Omental fat pad (tissue), 4 donors: ENCODE results near the gene ISYNA1. TPM values are rescaled to one million over a fixed set of nuclear protein-coding genes. Genes with fewer than 3 reads are reported as not detected.

Source experiments
- ATAC-seq: fragments of 150-250 bp; one replicate; pipeline ENCODE4 v1.9.1; 2016; ENCODE audit warnings: mild to moderate bottlenecking, moderate library complexity; ENCODE audit not compliant: low FRiP score
- DNase-seq: peaks from one replicate; pipeline ENCODE4 v3.0.0-alpha.2; 2019; ENCODE audit warnings: low spot score
- total RNA-seq, 4 donors: library from RNA; depleted of rRNA; stranded (reverse); fragments of >200 nt; gene quantifications; one replicate each; pipeline ENCODE4 v1.1.0, GENCODE V29; 2016
- TF ChIP-seq, protein P1 (sequence below), 3 donors: fragments of 450-650 bp; IDR thresholded peaks; one replicate each; pipeline ENCODE4 v1.5.1; 2016 to 2017; ENCODE audit warnings: antibody characterized with exemption in 3 of 3, mild to moderate bottlenecking in 3 of 3, moderate library complexity in 2 of 3

The ISYNA1 gene
- total RNA-seq, 4 donors from 2014 or later = 20.0 to 36.7 (median 29.8) TPM

DNA sequence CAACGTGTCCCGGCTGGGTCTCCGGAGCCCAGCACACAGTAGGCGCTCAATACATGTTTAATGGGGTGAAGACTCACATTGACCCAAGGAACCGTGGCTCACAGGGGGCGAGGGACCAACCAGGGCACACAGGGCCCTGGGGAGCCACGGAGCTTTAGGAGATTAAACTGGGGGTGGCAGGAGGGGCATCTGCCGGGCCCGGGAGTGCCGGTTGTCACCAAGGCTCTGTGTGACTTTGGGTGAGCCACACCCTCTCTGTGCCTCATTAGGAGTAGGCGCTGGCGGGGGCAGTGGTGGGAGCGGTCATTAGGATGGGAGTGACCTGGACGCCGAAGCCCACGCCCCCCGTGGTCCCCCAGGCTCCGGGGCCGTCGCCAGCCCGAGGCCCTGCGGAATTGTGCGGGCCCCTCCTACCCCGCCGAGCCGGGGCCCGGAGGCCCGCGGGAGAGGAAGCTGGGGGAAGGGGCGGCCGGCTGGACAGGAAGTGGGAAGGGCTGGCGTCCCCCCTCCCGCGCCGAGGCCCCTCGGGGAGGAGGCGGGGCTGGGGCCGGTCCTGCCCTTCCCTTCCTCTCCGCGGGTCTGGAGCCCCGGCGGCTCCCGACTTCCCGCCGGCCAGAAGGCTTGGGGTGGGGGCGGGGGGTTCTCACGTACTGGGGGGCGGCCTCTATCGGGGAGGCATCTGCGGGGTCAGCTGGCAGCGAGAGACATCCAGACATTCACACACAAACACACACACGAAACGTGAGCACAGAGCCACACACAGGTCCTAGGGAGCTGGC lies 20.5 kb downstream of the ISYNA1 start:
- TF ChIP-seq, protein P1, sequence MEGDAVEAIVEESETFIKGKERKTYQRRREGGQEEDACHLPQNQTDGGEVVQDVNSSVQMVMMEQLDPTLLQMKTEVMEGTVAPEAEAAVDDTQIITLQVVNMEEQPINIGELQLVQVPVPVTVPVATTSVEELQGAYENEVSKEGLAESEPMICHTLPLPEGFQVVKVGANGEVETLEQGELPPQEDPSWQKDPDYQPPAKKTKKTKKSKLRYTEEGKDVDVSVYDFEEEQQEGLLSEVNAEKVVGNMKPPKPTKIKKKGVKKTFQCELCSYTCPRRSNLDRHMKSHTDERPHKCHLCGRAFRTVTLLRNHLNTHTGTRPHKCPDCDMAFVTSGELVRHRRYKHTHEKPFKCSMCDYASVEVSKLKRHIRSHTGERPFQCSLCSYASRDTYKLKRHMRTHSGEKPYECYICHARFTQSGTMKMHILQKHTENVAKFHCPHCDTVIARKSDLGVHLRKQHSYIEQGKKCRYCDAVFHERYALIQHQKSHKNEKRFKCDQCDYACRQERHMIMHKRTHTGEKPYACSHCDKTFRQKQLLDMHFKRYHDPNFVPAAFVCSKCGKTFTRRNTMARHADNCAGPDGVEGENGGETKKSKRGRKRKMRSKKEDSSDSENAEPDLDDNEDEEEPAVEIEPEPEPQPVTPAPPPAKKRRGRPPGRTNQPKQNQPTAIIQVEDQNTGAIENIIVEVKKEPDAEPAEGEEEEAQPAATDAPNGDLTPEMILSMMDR (IDR thresholded peaks at IDR 0.05) = no peak
- ATAC-seq = peak; percentile 12

DNA sequence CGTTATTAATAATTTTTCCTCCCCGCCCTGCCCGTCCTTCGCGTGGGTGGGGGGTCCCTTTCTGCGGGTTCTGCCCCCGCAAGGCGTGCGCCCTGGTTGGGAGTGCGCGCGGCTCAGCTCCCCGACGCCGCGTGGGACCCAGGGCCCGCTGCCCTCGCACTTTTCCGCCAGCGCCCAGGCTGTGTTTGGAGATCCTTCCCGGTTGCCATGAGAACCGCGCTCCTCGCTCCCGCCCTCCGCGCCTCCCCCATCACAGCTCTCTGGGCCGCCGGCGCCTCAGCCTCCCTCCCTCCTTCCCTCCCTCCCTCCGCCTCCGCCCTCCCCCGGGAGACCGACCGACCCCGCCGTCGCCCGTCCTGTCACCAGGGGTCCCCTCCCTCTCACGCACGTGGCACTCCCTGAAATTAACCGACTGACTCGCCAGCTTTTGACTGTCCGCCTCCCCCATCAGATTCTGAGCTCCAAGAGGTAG lies 21.1 kb downstream of the ISYNA1 start:
- no peak for DNase-seq
- TF ChIP-seq, protein P1 (IDR thresholded peaks at IDR 0.05) = no peak
- ATAC-seq = peak; percentile 43

More for the DNA sequence above, 20.5 kb downstream of the ISYNA1 start:
- no peak for DNase-seq

DNA sequence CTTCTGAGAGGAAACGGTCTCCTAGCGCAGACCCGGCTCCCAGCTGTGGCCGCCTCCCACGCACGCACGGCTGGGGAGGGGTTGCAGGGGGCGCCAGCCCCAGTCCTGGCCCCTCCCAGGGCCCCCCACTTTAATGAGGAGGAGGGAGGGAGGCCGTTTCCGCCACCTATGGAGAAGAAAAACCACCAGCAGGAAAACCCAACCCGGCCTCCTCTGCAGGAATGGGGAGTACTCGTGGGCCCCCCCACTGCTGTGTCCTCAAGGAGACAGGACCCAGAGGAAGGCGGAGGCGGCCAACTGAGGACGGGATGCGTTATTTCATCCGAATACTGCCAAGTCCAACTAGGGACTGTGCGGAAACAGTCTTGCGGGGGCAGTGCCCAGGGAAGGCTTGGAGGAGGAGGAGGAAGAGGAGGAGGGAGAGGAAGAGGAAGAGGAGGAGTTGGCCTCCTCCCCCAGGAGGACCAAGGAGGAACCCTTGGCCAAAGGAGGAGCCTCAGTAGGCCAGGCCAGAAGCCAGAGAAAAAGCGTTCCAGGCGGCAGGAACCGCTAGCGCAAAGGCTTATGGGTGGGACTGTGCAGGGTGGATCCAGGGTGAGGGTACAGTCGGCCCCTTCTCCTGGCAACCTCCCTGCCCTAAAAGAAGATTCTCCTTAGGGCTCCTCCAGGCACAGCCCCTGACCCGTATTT lies 22.6 kb downstream of the ISYNA1 start:
- DNase-seq (no peak), ATAC-seq (peak; percentile 7)
- TF ChIP-seq, protein P1 (IDR thresholded peaks at IDR 0.05) = no peak

DNA sequence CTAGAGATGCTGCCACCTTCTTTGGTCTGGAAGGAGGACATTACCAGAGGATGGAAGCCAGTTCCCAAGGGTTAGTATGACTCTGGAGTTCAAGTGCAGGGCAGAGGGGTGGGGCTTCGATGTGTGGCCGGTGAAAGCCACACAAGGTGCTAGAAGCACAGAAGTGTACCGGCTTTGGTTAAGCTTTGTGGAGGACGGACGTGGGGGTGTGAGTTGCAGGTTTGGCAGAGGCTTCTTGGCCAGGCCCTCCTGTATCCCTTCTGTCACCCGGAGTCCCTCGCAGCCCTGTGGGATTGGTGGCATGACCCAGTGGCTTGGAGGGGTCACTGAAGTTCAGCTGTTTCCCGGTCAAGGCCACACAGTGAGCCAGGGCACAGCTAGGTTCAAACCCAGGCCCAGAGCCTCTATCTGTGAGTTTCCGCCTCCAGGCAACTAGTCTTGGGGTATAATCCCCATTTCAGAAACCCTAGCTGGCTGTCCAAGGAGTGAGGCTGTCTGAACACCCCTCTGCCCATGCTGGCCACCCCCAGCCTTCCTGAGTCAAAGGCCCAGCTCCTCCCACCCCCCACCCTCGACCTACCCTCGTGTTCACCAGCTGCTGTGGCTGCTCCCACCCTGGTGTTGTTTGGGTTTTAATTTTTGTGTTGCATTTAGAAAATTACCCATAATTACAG lies 23.3 kb downstream of the ISYNA1 start:
- no peak for DNase-seq
- no peak for ATAC-seq
- TF ChIP-seq, protein P1 (IDR thresholded peaks at IDR 0.05) = no peak

DNA sequence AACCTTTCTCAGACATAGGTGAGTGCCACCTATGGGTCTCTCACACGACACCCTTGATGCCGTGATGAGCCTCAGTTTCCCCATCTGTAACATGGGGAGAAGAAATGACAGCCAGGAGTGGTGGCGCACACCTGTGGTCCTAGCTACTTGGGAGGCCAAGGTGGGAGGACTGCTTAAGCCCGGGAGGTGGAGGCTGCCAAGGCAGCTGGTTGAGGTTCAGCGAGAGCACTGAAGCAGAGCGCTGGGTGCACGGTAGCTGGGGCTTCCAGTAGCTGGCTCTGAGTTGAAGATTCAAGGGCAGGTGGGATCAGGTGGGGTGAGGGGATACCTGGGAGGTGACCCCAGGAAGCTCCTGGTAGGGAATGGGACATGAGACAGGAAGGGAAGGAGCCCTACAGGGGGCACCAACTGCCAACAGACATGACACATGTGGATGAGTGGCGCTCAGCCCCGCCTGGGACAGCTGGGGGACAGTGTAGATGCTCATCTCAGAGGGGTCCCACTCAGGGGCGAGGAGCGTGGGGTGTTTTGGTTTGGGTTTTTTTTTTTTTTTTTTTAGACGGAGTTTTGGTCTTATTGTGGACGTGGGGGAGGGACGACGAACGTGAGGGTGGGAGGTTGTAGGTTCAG lies 25.2 kb downstream of the ISYNA1 start:
- no peak for ATAC-seq
- TF ChIP-seq, protein P1 (IDR thresholded peaks at IDR 0.05) = no peak
- DNase-seq = no peak

DNA sequence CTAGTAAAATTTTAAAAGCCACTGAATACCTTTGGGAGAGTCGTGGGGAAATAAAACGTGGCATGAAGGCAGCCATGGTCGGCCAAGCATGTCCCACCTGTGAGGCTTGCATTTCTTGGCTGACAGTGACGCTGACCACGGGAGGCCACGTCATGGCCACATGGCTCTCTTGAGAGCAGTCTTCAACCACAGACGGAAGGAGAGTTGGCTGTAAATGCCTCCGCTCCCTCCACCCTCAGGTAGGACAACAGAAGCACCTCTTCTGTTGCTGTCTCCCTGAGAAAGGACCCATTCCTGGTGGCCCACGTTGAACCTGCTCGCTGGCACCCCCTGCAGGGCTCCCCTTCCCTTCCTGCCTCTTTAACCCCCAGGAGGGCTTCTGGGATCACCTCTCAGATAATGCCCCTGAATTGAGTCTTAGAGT lies 29.9 kb downstream of the ISYNA1 start:
- DNase-seq = no peak
- no peak for ATAC-seq
- TF ChIP-seq, protein P1 (IDR thresholded peaks at IDR 0.05) = no peak
